GM19025 (cell line): ENCODE results near the gene UTP11.

Source experiments
- ATAC-seq: cut with Tn5 transposase; IDR thresholded peaks from one replicate; pipeline ENCODE4 v1.9.1; 2021; ENCODE audit warnings: mild to moderate bottlenecking, low read depth, moderate library complexity; ENCODE audit not compliant: unreplicated experiment

Gene UTP11

GRCh38 chr1:38068220-38068979 lies 55.9 kb downstream of the UTP11 start:
- no peak for ATAC-seq

- no peak for ATAC-seq
These were observed 56.4 kb downstream of the UTP11 start for GRCh38 chr1:38068980-38069340.

GRCh38 chr1:38071312-38072256 lies 59.0 kb downstream of the UTP11 start:
- no peak for ATAC-seq

GRCh38 chr1:38072858-38073257 lies 60.3 kb downstream of the UTP11 start:
- no peak for ATAC-seq

- no peak for ATAC-seq
These were observed 61.2 kb downstream of the UTP11 start for GRCh38 chr1:38073534-38074301.

GRCh38 chr1:38074302-38074677 lies 61.8 kb downstream of the UTP11 start:
- no peak for ATAC-seq
